HG03575 (cell line): Measurements from ENCODE around the gene SH3RF3.

Experiments used
- ATAC-seq: cut with Tn5 transposase; IDR thresholded peaks from one replicate; pipeline ENCODE4 v1.9.1; 2021; ENCODE audit not compliant: unreplicated experiment, insufficient number of reproducible peaks, low FRiP score; ENCODE audit errors: extremely low read depth

Gene SH3RF3

GRCh38 chr2:109348671-109349502 lies 219.9 kb downstream of the SH3RF3 start:
- no peak for ATAC-seq

DNA sequence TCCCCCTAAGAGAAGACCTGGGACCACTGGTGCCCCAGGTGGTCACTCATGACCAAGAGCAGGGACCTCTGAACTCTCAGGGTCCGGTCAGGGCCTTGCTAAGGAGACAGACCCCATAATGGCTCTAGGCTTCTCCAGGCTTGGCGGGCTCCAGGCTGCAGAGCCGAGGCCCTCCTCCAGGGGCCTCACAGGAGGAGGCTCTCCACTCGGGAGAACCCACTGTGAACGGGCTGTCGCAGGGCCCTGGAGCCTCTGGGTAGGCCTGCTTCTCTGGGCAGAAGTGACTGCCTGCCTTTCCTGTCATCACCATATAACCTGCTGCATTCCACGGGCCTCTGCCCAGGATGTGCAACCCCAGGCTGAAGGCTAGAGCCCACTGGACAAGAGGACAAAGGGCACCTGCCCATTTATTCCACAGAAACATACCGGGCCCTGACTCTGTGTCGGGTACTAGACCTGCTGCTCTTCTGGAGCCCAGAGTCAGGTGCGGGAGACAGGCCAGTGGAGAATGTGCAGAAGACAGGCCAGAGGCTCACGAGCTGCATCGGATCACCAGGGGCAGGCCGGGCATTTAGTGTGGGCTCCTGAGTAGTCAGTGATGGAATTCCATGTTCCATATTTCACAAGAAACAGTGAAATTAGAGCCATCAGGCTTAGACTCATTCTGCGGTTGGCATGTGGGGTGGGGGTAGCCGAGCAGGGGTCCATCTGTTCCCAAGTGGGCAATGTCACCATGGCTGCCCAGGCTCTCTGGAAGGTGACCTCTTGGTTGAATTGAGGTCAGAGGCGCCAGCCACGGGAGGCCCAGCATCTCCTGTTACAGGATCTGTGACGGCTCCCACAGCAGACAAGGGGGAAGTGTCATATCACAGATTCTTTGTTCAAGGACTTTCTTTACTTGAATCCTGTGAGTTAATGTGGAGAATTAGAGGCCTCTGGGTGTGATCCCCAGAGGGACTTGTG lies 220.8 kb downstream of the SH3RF3 start:
- no peak for ATAC-seq

GRCh38 chr2:109350526-109350925 lies 221.5 kb downstream of the SH3RF3 start:
- no peak for ATAC-seq

DNA sequence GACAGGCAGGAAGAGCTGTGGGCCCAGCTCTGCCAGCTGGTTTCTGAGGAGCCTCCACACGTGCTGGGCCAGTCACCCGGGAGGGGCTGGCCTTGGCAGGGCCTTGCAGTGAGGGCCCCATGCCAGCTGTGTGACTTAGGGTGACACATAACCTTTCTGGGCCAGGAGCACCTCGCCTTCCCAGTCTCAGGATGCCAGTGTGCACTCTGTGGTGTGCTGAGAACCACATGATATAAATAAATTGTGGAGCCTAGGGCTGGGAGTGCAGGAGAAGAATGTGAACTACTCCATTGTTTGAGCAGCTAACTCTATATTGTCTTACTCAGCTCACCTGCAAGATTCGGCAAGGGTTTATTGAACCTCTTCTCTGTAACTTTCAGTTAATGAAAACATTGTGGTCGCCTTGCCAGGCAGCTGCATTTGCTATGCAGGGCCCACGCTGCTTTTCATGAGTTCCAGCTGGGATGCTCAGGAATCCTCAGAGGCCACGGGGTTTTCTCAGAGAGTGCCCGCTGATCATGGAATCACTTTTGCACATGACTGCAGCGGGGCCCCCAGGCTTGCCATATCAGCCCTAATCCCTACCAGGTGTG lies 222.3 kb downstream of the SH3RF3 start:
- ATAC-seq, result no peak

DNA sequence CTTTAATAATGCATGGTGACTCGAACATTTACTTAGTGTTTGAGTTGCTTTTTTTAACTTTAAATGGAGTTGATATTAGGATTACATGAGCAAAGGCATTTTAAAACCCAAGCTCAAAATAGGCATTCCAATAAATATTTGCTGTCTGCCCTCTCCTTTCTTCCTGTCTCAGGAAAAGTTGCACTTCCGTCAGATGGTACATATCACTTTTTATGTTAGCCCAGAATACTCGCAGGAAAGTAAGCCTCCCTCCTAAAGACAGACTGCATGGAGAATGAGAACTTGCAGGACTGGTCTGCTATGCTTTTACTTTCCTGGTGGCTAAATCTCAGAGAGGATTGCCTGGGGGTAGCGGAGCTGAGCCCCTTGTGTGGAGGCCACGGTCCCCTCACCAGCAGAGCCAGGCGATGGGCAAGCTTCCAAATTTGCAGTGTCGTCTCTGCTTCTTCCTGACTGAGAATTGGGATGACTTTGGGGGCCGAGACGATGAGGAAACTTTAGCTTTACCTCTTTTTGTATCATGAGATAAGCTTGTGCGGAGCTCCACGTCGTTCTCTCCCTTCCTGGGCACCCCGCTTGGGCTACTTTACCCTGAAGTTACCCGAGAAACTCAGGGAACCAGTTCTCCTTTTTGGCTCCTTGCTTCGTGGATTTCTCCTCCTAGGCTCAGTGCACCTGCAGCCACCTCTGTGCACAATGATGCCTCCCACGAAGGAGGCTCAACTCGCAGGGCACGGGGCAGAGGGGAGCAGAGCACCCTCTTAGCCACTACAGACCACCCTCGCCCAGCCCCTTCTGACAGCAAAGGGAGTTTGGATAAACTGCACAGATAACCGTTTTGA lies 223.3 kb downstream of the SH3RF3 start:
- no peak for ATAC-seq

GRCh38 chr2:109352898-109353689 lies 224.1 kb downstream of the SH3RF3 start:
- ATAC-seq, result no peak

DNA sequence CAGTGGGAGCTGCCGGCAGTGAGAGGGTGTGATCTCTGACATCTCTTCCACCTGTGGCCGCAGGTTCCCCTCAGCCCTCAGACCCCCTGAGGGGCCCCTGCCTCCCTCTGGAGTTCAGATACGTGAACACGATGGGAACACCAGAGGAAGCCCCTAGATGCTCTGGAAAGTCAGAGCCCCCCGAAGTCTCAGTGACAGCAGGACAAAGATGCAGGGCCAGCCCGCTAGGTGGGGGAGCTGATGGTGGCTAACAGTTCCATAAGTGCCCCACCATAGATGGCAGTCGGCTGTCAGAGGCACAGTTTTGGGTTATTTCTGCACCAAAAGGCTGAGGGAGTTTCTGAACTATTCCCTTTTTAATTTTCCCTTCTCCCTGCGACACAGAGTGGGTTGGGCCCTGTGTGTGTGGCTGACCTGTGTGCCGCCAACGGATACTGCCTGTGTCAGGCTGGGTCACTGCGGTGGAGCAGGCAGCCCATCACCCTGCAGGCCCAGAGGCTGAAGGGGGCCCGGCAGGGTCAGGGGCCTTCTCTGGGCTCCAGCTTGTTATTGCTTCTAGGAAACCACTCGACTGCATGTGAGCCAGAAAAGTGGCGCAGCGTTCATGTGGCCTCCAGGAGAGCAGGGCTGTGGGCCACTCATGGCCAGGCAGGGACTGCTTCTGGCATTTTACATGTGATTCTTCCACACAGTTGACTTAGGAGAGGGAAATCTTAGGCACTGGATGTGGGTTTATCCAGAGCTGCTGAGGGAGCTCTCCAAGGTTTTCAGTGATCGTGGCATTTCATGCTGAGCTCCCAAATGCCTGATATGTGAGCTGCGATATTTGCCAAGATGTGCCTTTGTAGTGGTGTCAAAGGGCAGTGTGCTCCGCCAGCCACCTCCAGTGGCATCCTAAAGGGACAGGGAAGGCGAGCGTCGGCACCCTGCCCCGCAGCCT lies 225.1 kb downstream of the SH3RF3 start:
- ATAC-seq, result no peak

DNA sequence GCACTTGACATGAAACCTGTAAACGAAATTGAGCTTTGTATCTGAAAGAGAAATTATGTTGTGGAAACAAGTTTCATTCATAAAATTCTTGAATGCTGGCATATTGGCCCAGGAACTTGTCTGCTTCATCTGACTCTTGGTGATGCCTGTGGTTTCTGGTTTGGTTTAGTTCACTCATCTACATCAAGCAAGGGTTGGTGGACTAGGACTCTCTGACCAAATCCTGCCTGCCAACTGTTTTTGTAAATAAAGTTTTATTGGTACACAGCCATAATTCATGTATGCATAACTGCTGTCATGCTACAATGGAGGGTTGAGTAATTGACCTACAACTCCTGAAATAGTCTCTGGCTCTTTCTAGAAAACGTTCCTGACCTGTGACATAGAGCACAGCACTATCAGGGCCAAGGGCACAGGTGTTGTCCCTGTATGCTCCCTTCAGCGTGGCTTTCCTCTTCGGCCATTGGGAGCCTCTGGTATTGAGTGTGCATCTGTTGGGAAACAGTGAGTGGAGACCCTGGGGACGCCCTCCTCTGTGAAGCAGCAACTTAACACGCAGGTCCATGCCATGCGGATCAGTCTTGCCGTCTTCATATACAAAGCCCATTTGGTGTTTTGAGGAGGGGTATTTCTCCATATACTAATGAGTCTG lies 226.3 kb downstream of the SH3RF3 start:
- no peak for ATAC-seq

DNA sequence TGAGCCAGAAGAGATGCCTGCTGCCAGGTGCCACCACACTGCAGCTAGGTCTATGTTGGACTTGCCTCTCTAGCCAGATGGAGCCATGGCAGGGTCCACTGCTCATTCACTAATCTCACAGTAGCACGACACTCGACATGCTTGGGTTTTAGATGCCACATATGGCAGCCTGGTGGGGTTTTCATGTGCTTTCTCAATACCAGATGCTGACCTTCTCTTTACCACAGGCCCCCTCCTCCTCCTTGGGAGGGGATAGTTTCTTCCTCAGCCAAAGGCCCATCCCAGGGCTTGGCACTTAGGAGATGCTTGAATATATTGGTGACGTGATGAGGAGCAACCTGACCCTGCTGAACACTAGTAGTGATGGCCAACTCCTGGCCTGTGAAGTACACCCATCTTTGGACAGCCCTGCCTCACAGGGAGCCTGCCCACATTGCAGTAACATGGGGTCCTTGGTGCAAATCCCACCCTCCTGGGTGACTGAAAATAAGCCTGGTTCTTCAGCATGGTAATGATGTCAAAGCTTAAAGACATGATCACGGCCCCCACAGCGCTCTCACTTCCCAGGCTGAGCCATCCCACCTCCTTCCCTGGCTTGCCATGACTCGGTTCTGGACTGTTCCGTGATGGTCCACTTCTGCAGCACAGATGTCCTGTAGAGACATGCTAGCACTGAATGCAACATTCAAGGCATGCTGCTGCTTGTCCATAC lies 227.5 kb downstream of the SH3RF3 start:
- ATAC-seq, result no peak

GRCh38 chr2:109364217-109364616 lies 235.2 kb downstream of the SH3RF3 start:
- ATAC-seq, result no peak

DNA sequence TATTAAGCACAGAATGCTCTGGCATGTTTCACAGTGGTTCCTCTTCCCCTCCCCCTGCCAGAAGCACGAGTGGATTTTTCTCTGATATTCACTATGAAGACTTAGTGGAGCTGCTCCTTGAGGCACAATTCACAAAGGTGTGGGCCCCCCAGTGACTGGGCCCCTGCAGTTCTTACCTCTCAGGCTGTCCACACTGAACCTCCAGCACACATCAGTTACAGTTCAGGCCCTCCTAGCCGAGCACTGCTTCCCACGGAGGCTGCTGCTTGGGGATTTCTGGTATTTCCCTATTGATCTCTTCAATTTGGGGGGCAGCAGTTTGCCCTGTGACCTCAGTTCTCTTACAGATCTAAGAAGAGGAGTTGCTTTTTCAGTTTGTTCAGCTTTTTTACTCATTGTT lies 236.1 kb downstream of the SH3RF3 start:
- no peak for ATAC-seq

DNA sequence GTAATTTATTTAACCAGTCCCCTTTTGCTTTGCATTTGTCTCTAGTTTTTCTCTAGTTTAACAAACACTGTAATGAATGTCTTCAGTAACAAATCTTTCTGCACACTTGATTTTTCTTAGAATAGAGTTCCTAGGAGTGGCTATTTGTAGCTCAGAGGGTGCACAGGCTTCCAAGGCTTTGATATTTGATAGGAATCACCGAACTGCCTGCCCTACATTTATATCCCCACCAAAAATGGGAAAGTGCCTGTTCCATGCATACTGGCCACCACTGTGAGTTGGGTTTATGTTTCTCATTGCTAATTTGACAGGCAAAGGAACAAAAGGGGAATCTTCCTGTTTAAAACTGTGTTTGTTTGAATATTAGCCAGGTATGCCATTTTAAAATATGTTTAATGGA lies 238.7 kb downstream of the SH3RF3 start:
- no peak for ATAC-seq

DNA sequence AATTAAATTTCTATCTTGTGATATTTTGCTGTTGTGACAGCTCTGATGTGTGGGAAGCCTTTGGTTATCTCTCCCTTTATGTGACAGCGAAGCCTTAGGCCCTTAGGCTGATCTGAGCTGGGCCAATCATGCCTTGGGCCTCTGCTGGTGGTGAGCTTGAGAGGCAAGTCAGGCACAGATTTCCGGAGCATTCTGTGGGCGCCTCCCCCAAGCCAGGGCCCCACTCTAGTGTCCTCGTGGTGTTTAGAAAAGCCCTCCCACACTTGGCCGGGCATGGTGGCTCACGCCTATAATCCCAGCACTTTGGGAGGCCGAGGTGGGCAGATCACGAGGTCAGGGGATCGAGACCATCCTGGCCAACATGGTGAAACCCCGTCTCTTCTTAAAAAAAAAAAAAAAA lies 239.8 kb downstream of the SH3RF3 start:
- no peak for ATAC-seq

GRCh38 chr2:109369671-109370191 lies 240.7 kb downstream of the SH3RF3 start:
- ATAC-seq, result no peak

- ATAC-seq, result no peak
Measured at GRCh38 chr2:109370399-109371035, 241.5 kb downstream of the SH3RF3 start.
